ENCODE data around the gene SOBP.

- TF ChIP-seq MAX (IDR thresholded peaks at IDR 0.05): no peak
- TF ChIP-seq CTCF (IDR thresholded peaks at IDR 0.05): no peak
- TF ChIP-seq REST (IDR thresholded peaks at IDR 0.05): no peak
- TF ChIP-seq MAFK (IDR thresholded peaks at IDR 0.05; ENCODE audit: partially characterized antibody): no peak
- TF ChIP-seq RCOR1 (IDR thresholded peaks at IDR 0.05; ENCODE audit: low read depth, low read length): no peak
- no peak for TF ChIP-seq RNF2 (IDR thresholded peaks at IDR 0.05; ENCODE audit: borderline replicate concordance, low read depth)
- no peak for TF ChIP-seq POLR2A (IDR thresholded peaks at IDR 0.05; ENCODE audit: low read length)
- TF ChIP-seq SREBF2 (IDR thresholded peaks at IDR 0.05): no peak
- no peak for TF ChIP-seq RAD21 (conservative IDR thresholded peaks at IDR 0.05 in 1 of 2, IDR thresholded peaks at IDR 0.05 in 1 of 2)
- TF ChIP-seq HMGXB4 (CRISPR knock-in tag; IDR thresholded peaks at IDR 0.05; ENCODE audit: borderline replicate concordance): no peak
- no peak for TF ChIP-seq PHF8 (IDR thresholded peaks at IDR 0.05; ENCODE audit: borderline replicate concordance, low read depth)
- TF ChIP-seq PBX3 (IDR thresholded peaks at IDR 0.05): no peak
- no peak for TF ChIP-seq CEBPB (IDR thresholded peaks at IDR 0.05)
These were observed 88.9 kb downstream of the SOBP start for GRCh38 chr6:107578642-107579341.

All from A549 (cell line).